HG02938 (cell line): Measurements from ENCODE around the gene FBXO17.
"Not testable (repeated sequence)": the region's sequence is repeated elsewhere in the genome, so short reads cannot be mapped to it uniquely, and the experiment has no call there.

ENCODE experiments used
- ATAC-seq: cut with Tn5 transposase; IDR thresholded peaks from one replicate; pipeline ENCODE4 v1.9.1; 2021; ENCODE audit warnings: mild to moderate bottlenecking, moderate library complexity; ENCODE audit not compliant: unreplicated experiment

FBXO17 gene, protein sequence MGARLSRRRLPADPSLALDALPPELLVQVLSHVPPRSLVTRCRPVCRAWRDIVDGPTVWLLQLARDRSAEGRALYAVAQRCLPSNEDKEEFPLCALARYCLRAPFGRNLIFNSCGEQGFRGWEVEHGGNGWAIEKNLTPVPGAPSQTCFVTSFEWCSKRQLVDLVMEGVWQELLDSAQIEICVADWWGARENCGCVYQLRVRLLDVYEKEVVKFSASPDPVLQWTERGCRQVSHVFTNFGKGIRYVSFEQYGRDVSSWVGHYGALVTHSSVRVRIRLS

DNA sequence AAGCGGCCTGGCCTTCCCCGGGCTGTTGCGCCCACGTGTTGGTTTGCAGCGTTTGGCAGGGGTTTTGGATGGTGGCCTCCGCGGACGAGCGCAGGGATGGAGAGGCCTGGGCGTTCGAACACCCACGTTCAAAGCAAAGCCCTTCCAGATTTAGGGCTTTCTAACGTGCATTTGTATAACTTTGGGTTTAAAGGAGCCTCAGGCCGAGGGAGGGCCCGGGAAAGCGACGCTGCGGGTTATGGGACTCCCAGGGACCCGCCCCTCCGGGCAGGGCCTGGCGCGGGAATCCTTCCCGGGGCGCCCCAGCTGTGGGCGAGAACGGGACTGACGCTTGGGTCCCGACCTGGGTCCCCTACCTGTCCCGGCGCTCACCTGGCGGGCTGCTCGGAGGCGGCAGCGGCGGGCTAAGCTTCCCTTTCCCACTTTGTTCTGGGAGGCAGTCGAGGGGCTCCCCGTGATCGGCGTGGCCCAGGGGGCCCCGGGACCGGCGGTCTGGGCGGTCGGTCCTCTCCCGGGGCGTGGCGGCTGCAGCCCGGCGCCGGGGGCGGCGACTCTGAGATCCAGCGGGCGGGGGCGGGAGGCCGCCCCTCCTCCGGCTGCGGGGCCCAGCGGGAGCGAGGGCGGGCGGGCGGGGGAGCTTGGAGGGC, at the start of gene FBXO17:
Gene FBXO17 (minus strand): TSS at position 529 of the 647 bp plus-strand sequence. CDS start 25,423 bp downstream, outside the sequence.
- ATAC-seq, result no peak

DNA sequence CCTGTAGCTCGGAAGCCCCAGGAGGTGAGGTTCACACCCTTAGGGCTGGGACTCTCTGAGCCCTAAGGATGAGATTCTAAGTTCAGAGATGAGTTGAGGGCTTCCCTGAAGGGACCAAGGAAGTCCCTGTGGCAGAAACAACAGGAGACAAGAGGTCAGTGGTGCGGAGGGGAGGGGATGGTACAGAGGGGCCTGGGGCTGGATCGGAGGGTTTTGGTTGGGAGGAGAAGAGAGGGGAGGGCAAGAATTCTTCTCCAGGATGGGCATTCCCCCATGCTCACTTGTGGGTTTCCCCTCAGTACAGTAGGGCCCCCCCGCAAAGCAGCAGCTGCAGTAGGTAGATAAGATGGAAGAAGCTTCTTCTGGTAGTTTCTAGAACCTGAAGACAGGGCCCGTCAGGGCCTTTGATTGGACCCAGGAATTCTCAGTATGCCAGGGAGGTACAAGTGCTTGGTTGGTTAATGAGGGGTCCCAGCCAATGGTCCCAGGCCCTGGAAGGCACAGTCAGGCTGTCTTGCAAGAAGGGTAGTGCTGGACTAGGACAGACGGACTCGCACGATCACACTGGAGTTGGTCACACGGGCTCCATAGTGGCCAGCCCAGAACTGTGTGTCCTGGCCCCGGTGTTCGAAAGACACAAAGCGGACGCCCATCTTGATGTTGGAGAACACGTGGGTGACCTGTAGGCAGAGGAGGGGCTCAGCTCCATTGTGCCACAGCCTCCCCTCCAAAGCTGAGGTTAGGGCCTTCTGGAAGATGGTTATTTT, 49.5 kb upstream of the FBXO17 start:
- no peak for ATAC-seq

DNA sequence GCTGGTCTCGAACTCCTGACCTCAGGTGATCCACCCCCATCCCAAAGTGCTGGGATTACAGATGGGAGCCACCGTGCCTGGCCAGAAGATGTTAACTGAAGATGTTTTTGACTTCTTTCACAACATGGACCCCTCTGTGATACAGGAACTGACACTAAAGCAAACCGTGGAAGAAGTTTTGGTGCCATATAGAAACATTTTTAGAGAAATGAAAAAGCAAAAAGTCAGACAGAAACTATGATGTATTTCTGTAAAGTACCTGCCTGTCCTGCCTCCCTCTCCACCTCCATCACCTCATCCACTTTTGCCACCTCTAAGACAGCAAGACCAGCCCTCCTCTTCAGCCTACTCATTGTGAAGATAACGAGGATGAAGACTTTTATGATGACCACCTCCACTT, 45.5 kb upstream of the FBXO17 start:
- ATAC-seq, result no peak

DNA sequence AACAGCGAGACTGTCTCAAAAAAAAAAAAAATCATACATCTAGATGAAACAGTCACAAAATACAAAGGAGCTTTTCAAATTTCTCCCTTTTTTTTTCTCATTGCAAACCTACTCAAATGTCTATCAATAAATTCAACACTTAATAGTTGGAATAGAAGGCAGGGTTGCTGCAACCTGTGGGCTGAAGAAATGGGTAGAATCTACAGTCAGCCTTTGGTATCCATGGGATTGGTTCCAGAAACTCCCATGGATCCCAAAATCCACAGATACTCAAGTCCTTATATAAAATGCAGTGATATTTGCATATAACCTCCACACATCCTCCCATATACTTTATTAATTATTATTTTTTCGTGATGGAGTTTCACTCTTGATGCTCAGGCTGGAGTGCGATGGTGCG, 42.1 kb upstream of the FBXO17 start:
- ATAC-seq, result no peak

DNA sequence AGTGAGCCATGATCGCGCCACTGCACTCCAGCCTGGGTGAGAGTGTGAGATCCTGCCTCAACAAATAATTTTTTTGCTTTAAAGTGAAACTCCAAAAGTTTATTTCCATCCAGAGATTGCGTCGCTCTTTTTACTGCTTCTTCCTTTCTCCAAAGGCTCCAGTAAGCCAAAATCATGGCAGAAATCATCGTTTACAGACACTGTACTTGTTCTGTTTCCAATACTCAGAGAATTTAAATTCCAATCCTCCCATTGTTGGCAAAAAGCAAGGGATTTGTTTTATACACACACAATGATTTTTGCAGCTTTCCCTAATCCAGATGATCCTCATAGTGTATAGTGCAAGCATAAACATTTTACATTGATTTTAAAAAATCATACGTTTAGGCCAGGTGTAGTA, 41.5 kb upstream of the FBXO17 start:
- no peak for ATAC-seq

DNA sequence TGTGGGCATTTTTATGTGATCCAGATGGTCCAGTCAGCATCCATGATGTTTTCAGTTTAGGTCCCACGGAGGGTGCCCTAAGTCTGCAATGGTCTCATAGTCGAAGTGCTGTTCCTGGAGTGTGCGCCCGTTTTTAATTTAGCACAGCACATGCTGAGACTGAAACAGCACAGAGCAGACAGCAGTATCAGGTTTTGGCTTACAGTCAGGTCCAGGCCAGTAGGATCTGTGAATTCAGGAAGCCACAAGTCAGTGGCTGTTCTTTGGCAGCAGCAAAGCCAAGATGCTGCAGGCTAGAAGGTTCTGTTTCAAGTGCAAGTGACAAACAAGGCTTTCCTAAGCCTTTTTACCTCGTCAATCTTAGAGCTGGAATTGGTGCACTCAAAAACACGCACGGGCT, 38.5 kb upstream of the FBXO17 start:
- no peak for ATAC-seq

DNA sequence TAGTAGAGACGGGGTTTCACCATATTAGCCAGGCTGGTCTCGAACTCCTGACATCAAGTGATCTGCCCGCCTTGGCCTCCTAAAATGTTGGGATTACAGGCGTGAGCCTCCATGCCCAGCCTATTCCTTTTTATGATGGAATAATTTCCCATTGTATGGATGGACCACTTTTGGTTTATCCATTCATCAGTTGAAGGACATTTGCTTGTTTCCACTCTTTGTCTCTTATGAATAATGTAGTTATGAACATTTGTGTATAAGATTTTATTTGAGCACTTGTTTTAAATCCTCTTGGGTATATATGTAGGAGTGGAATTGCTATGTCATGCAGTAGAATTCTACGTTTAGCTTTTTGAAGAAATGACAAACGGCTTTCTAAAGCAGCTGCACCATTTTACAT, 33.5 kb upstream of the FBXO17 start:
- no peak for ATAC-seq

DNA sequence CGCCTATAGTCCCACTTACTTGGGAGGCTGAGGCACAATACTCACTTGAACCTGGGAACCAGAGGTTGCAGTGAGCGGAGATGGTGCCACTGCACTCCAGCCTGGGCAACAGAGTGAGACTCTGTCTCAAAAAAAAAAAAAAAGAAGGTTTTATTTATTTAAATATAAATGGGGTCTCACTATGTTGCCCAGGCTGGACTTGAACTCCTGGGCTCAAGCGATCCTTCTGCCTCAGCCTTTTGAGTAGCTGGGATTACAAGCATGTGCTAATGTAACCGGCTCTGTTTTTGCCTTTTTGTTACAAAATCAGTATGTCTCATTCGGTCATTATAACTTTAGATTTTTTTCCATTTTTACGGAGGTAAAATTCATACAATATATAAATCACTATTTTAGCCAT, 32.6 kb upstream of the FBXO17 start:
- ATAC-seq, result no peak

DNA sequence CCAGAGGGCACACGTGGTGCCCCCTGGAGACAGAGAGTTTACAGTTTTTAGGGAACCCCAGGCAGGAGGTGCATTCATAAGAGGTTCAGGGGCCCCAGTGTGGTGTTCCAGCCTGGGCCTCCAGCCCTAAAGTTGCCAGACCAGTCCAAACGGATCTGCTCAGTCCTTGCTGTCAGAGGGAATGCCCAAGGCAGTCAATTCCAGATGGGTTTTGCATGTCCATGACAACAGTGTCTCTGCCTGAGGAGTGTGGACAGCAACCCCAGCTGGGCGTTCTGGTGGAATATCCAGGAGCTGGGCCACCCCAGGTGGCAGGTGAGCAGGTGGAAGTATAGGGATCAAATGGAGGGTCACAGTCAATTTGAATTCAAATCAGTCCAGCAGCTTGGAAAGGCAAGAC, 31.6 kb upstream of the FBXO17 start:
- no peak for ATAC-seq

DNA sequence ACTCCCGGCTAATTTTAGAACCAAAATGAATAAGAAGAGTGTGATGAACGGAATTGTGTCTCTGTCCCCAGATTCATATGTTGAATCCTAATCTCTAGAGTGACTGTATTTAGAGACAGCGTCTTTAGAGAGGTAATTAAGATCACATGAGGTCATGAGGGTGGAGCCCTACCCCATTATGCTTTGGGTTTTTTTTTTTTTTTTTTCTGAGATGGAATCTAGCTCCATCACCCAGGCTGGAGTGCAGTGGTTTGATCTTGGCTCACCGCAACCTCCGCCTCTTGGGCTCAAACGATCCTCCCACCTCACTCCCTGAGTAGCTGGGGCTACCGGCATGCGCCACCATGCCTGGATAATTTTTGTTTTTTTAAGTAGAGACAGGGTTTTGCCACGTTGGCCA, 28.9 kb upstream of the FBXO17 start:
- no peak for ATAC-seq

DNA sequence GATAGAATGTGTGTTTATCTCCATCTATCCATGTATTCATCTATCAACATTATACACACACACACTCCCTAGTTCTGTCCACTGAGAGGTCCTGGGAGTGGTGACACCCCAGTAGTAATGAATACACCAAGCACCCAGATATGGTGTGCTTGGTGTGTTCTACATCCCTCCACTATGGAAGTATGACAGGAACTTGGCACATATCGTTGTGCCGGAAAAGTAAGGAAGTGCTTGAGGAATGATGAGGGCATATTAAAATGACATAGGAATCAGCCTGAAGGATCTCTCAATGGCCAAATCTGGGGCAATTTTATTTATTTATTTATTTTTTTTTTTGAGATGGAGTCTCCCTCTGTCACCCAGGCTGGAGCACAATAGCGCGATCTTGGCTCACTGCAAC, 28.3 kb upstream of the FBXO17 start:
- no peak for ATAC-seq

DNA sequence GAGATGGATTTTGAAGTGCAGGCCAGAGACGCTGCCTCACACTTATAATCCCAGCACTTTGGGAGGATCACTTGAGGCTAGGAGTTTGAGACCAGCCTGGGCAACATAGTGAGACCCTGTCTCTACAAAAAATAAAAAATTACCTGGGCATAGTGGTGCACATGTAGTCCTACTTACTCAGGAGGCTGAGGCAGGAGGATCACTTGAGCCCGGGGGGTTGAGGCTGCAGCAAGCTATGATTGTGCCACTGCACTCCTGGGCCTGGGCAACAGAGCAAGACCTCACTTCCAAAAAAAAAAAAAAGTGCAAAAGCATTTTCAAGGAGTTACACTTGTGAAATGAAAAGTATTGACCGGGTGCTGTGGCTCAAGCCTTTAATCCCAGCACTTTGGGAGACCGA, 27.6 kb upstream of the FBXO17 start:
- no peak for ATAC-seq

DNA sequence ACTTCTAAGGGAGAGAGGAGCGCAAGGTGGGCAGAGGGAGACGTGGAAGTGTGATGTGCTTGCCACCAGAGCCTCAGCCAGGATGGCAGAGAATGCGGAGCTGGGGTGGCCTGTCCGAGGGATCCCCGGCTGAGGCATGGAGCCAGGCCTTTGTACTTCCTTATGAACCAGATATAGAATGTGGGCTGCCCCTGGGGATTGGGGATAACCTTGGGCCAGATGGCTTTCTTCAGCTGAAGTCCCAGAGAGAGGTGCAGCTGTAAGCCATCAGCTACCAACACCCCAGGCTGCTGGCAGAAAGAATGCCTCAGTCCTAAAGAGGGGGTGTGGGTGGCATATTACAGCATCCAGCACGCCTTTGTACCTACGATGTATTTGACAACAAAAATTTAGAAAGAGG, 25.5 kb upstream of the FBXO17 start:
- no peak for ATAC-seq

DNA sequence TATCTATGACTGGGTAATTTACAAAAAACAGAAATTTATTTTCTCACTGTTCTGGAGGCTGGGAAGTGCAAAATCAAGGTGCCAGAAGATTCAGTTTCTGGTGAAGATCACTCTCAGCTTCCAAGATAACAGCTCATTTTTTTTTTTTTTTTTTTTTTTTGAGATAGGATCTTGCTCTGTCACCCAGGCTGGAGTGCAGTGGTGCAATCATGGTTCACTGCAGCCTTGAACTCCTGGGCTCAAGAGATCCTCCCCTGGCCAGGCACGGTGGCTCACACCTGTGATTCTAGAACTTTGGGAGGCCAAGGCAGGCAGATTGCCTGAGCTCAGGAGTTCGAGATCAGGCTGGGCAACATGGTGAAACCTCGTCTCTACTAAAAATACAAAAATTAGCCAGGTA, 22.0 kb upstream of the FBXO17 start:
- ATAC-seq, result not testable (repeated sequence)

DNA sequence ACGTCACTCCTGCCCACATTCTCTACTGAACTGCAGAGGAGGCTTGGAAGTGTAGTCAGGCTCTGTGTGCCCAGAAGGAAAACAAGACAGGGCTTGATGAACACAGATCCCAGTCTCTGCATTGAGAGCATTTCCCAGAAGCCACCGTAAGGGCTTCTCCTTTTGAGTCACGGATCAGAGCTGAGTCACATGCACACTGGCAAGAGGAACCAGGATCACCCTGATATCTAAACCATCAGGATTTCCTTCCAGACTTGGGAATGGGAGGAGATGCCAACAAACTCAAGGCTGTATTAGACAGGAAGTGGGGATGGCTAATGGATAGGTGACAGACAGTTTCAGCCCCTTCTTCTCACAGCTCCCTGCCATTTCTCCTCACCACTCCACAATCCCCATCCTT, 17.7 kb upstream of the FBXO17 start:
- ATAC-seq, result no peak

DNA sequence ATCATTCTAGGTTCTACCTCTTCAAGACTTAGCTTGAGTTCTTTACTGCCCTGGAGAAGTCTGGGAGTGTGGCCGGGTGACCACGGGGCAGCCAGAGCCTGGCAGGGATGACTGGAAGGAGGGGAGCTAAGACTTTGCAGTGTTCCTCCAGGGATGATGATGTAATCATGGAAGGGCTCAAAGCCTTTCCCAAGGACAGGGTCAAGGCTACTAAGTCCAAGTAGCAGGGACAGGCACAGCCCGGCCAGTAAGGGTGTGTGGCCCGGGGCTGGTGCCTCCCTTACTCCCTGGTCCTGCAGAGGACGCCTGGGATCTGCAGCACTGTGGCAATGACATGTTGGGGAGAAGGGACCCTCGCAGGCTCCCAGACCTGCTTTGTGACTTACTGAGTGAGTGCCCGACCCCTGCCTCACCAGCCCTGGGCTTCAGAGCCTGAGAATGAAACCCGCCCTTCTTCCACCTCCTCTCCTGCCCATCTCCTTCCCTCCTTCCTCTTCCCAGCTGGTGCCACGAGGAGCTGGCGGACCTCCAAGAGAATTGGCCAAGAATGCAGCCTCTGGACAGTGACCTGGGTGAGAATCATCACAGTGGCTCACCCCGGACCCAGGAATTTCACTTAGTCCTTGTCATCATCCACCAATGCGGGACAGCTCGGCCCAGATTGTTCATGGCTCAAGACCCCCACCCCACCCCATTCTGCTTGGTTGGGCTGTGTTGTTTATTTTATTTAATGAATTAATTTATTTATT, 15.6 kb upstream of the FBXO17 start:
- no peak for ATAC-seq

DNA sequence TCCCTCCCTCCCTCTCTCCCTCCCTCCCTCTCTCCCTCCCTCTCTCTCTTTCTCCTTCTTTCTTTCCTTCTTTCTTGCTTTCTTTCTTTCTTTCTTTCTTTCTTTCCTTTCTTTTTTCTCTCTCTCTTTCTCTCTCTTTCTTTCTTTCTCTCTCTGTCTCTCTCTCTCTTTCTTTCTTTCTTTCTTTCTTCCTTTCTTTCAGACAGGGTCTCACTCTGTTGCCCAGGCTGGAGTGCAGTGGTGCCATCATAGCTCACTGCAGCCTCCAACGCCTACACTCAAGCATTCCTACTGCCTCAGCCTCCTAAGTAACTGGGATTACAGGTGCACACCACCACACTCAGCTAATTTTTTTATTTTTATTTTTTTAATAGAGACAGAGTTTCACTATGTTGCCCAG, 14.1 kb upstream of the FBXO17 start:
- not testable (repeated sequence) for ATAC-seq

DNA sequence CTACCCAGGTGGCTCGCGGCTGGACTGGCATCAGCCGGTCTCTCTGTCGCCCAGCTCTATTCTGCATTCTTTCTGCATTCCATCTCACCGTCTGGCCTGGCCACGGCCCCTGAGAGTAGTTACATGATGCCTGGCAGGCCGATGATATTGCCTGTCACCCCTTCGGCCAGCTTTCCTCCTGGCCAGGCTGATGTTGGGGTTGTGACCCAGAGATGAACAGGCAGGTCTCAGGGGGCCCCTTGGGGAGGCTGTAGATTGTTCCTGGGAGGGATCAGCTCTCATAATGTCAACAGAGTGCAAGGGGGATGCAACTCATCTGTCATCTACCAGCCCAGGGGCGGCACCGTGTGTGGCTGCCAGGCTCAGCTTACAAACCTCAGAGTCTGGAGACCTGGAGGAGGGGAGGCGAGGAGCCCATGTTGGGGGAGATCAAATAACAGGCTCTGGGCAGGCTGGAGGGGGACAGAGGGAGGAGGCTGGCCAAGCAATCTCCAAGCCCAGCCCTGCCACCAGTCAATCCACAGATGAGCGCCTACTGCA, 13.6 kb upstream of the FBXO17 start:
- no peak for ATAC-seq

DNA sequence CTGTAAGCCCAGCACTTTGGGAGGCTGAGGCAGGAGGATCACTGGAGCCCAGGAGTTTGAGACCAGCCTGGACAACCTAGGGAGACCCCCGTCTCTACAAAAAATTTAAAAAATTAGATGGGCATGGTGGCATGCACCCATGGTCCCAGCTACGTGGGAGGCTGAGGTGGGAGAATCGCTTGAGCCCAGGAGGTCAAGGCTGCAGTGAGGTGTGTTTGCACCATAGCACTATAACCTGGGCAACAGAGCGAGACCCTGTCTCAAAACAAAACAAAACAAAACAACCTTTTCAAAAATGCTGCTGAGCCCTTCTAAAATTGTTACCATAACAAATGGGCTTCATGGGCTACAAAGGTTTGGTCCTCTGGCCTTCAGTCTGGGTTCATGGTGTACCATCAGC, 13.1 kb upstream of the FBXO17 start:
- not testable (repeated sequence) for ATAC-seq

DNA sequence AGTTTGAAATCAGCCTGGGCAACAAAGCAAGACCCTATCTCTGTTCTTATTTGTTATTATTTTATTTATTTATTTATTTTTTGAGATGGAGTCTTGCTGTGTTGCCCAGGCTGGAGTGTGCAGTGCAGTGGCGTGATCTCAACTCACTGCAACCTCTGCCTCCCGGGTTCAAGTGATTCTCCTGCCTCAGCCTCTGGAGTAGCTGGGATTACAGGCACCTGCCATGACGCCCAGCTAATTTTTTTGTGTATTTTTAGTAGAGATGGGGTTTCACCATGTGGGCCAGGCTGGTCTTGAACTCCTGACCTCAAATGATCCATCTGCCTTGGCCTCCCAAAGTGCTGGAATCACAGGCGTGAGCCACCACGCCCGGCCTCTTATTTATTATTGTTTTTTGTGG, 12.2 kb upstream of the FBXO17 start:
- not testable (repeated sequence) for ATAC-seq

DNA sequence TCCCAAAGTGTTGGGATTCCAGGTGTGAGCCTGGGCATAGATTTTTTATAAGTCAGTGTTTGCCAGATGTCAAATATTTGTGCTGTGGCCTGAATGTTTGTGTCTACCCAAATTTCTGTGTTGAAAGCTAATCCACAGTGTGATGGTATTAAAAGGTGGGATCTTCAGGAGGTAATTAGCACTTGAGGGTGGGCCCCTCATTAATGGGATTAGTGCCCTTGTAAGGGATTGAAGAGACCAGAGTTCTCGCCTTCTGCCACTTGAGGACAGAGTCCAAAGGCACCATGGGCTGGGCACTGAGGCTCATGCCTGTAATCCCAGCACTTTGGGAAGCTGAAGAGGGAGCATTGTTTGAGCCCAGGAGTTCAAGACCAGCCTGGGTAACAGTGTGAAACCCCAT, 9.7 kb upstream of the FBXO17 start:
- ATAC-seq, result no peak
